ENCODE results near the gene ABCA2.
A peak's percentile ranks its signal among the peaks of the same experiment; 100 is the strongest.

The ABCA2 gene

DNA sequence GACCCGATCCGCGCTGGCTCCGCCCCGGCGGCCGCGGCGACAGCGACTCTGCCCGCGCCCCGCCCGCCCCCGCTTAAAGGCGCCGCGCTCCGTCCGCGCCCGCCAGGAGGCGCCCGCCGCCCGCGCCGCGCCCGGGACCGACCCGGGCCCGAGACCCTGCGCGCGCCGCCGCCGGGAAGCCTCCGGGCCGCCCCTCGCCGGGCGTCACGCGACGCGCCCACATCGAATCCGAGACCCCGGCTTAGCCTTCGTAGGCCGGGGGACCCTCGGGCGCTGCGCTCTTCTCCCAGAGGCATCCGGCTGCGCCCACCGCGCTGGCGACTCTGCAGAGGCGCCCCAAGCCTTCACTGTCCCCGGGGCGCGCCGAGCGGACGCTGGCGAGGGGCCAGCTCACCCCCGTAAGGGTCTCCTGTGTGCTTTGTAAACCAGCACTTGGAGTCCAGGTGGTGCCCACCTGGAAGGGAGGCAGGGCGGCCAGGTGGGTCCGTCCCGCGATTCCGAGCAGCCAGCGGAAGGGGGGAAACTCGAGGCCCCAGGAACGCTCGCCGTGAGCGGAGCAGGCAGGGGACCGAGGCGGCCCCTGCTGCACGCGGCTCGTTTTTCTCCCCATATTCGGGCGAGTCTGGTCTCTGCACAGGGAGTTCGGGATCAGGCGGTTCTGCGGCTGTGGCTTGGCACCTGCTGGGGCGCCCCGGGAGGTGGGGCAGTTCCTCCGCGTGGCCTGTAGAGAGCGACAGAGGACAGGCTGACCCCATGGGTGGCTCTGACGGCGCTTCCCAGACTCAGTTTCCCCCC is 423 bp upstream of the ABCA2 start:
- peak; percentile 26 to 35 for DNase-seq (ENCODE audit: low read depth in 2 of 2)
- H3K4me3 ChIP-seq (replicated peaks in 1 of 2; ENCODE audit: low read depth in 2 of 2, low read length in 2 of 2), result peak overlapping the region; percentile 49 to 53
- TF ChIP-seq, protein P1, sequence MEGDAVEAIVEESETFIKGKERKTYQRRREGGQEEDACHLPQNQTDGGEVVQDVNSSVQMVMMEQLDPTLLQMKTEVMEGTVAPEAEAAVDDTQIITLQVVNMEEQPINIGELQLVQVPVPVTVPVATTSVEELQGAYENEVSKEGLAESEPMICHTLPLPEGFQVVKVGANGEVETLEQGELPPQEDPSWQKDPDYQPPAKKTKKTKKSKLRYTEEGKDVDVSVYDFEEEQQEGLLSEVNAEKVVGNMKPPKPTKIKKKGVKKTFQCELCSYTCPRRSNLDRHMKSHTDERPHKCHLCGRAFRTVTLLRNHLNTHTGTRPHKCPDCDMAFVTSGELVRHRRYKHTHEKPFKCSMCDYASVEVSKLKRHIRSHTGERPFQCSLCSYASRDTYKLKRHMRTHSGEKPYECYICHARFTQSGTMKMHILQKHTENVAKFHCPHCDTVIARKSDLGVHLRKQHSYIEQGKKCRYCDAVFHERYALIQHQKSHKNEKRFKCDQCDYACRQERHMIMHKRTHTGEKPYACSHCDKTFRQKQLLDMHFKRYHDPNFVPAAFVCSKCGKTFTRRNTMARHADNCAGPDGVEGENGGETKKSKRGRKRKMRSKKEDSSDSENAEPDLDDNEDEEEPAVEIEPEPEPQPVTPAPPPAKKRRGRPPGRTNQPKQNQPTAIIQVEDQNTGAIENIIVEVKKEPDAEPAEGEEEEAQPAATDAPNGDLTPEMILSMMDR (IDR thresholded peaks at IDR 0.05; ENCODE audit: low read depth, low read length), result peak; percentile 56

DNA sequence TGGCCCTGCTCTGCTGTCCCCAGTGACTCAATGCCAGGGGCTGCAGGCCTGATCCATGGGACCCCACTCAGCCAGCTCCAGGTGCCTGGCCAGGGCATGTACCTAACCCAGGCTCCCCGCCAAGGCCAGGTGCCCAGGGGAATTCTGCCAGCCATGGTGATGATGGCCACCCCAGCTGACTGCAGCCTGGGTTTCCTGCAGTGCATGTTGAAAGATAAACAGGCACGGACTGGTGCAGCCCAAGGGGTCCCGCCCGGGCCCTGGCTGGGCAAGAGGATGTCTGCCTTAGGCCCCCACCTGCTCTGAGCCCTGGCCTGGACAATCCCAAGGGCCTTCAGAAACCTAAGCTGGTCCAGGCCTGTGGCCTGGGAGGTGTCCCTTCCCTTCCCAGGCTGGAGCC is 1.2 kb downstream of the ABCA2 start:
- TF ChIP-seq, protein P1 (IDR thresholded peaks at IDR 0.05; ENCODE audit: low read depth, low read length), result no peak
- H3K4me3 ChIP-seq (replicated peaks in 1 of 2; ENCODE audit: low read depth in 2 of 2, low read length in 2 of 2), result no peak overlapping the region
- no peak for DNase-seq (ENCODE audit: low read depth in 2 of 2)

DNA sequence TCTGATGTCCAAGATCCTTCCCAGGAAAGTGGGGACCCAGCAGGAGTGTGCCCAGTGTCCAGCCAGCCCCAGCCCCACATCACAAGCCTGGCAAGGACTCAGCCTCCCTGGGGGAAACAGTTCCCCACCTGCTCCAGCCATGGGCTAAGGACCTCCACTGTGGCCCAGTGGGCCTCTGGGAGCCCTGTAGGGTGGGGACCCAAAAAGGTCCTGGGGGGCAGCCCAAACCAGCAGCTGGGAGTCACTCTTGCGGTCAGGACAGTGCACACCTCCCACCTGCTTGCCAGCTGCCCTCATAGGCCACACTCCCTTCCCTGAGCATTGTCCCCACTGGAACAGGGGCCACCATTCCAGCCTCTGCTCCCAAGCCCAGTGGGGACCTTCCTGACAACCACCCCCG is 1.7 kb downstream of the ABCA2 start:
- TF ChIP-seq, protein P1 (IDR thresholded peaks at IDR 0.05; ENCODE audit: low read depth, low read length), result no peak
- no peak overlapping the region for H3K4me3 ChIP-seq (replicated peaks in 1 of 2; ENCODE audit: low read depth in 2 of 2, low read length in 2 of 2)
- no peak for DNase-seq (ENCODE audit: low read depth in 2 of 2)

DNA sequence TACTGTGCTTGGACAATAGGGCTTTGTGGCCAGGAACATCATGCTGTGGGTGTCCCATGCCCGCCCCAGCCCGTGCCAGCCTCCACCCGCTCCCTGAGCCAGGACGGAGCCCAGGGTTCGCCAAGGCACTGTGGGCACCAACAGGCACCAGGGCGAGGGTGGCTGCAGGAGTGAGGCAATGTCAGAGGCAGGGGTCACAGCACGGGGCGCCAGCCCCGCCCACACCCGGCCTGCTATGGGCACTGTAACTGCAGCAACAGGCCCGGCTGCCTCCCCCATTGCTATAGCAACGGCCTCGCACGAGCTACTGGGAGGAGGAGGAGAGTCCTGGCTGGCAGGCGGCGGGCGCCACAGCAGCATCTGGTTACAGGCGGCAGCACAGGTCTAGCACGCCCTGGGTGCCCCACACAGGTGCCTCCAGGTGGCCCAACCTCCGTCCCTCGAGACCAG is 2.5 kb downstream of the ABCA2 start:
- H3K4me3 ChIP-seq (replicated peaks in 1 of 2; ENCODE audit: low read depth in 2 of 2, low read length in 2 of 2), result no peak overlapping the region
- no peak for DNase-seq (ENCODE audit: low read depth in 2 of 2)
- TF ChIP-seq, protein P1 (IDR thresholded peaks at IDR 0.05; ENCODE audit: low read depth, low read length), result no peak

DNA sequence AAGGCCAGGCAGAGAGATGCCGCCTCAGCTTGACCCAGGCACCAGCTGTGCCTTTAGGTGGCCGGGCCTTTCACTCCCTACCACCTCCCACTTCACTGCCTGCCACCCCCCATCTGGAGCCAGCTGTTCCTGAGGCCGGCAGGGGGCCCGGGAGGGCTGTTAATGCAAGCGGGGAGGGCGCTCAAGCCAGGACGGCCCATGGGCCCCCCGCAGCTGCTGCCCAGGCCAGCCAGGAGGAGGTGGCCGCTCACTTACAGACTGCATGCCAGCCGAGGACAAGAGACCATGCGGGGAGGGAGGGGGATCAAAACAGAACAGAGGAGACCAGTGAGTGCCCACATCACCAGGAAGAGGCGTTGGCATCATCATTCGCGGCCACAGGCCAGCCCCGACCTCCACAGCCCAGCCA is 4.5 kb downstream of the ABCA2 start:
- H3K4me3 ChIP-seq (replicated peaks in 1 of 2; ENCODE audit: low read depth in 2 of 2, low read length in 2 of 2), result no peak overlapping the region
- TF ChIP-seq, protein P1 (IDR thresholded peaks at IDR 0.05; ENCODE audit: low read depth, low read length), result no peak
- no peak for DNase-seq (ENCODE audit: low read depth in 2 of 2)

DNA sequence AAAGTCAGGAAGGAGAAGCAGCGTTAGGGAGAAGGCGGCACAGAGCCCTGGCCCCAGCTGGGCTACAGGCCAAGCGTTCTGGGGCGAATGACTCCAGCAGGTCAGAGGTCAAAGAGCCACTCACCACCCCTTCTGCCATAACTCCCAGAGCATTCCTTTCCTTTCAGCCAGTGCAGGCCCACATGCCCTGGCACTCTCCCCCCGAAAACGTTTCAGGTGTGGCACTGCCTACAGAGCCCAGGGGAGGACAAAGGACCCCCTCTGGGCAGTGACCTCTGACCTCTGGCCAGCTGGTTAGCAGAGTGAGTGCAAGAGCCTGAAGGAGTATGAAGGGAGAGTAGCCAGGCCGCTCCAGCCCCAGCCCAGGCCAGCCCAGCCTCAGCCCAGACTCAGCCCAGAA is 4.9 kb downstream of the ABCA2 start:
- TF ChIP-seq, protein P1 (IDR thresholded peaks at IDR 0.05; ENCODE audit: low read depth, low read length), result no peak
- no peak for DNase-seq (ENCODE audit: low read depth in 2 of 2)

DNA sequence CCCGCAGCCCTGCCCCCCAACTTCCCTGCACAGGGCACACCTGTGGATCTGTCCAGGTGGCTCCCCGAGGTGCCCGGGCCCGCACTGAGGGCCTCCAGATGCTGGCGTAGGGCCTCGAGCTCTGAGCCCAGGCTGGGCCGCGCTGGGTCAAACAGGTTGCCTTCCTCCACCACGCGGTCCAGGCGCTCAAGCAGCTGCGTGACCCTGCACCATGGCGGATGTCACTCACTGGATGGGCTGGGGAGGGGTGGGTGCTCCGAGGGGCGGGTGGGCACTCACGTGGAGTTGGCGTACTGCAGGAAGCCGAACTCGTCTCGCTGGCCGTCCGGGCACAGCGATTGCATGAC is 5.4 kb downstream of the ABCA2 start:
- TF ChIP-seq, protein P1 (IDR thresholded peaks at IDR 0.05; ENCODE audit: low read depth, low read length), result no peak
- no peak overlapping the region for H3K4me3 ChIP-seq (replicated peaks in 1 of 2; ENCODE audit: low read depth in 2 of 2, low read length in 2 of 2)
- DNase-seq (ENCODE audit: low read depth in 2 of 2), result no peak

More for the DNA sequence above, 4.9 kb downstream of the ABCA2 start:
- H3K4me3 ChIP-seq (replicated peaks in 1 of 2; ENCODE audit: low read depth in 2 of 2, low read length in 2 of 2), result no peak overlapping the region

All from cardiac fibroblast (primary cell).